GM12874 (cell line): ENCODE measurements around the gene OR56A4.

Experiments
- TF ChIP-seq, protein P1 (sequence below): IDR thresholded peaks from 2 replicates; pipeline ENCODE4 v1.5.1; 2011; ENCODE audit warnings: low read depth, mild to moderate bottlenecking, control low read depth, low read length, moderate library complexity; ENCODE audit not compliant: insufficient read depth

The OR56A4 gene

DNA sequence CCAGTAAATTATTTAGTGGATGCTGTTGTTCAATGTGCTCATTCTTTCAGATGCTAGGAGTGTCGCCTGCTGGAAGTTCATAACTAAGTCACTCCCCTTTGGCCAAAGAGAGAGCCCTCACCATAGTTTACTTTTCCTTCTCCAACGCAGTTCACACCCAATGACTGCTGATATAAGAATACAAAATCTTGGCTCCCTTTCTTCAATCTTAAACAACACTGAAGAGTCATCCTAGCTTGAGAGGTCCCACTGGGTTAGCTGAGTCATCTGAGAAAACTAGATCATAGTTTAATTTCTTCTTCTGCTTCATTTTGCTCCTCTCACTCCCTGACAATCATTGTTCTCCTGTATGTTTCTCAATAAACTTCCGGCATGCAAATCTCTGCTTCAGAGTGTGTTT is 14.6 kb downstream of the OR56A4 start:
- TF ChIP-seq, protein P1, sequence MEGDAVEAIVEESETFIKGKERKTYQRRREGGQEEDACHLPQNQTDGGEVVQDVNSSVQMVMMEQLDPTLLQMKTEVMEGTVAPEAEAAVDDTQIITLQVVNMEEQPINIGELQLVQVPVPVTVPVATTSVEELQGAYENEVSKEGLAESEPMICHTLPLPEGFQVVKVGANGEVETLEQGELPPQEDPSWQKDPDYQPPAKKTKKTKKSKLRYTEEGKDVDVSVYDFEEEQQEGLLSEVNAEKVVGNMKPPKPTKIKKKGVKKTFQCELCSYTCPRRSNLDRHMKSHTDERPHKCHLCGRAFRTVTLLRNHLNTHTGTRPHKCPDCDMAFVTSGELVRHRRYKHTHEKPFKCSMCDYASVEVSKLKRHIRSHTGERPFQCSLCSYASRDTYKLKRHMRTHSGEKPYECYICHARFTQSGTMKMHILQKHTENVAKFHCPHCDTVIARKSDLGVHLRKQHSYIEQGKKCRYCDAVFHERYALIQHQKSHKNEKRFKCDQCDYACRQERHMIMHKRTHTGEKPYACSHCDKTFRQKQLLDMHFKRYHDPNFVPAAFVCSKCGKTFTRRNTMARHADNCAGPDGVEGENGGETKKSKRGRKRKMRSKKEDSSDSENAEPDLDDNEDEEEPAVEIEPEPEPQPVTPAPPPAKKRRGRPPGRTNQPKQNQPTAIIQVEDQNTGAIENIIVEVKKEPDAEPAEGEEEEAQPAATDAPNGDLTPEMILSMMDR, result no peak

DNA sequence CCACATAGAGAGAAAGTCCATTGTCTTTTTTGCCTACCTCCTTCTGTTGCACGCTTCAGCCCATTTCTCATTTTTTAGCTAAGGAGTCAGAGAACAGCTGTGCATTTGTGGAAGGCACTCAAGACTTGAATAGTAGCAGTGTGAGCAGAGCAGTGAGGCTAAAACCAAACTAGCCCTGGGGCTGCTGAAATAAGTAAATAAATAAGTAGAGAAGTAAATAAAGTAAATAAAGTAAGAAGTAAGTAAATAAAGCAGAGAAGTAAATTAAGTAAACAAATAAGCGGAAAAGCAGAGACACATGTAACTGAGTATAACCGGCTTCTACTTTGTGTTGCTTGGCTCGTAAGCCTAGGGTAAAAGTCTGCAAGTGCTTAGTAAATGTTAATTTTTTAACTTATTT is 17.5 kb downstream of the OR56A4 start:
- TF ChIP-seq, protein P1, result no peak

DNA sequence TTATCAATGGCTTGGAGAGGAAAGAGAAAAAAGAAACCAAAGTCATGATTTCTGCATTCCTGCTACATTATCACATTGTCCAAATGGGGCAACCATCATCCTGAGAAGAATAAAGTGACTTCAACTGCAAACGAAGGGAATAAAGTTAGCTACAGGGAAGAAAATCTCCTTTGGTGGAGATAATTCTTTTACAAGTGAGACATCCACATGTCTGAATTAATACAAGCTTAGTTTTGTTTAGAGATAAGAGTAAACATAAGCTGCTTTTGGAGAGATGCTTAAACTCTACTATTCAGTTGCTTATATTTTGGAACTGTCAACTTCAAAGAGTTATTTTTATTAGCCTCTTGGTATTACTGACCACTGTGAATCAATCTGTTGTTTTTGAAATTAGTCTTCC is 19.9 kb downstream of the OR56A4 start, which contains the start of gene OR52L1:
Gene OR52L1, minus strand, starts transcription at position 101 of the 400 bp plus-strand sequence. Its CDS starts 55 bp downstream, at position 46.
- TF ChIP-seq, protein P1, result no peak

DNA sequence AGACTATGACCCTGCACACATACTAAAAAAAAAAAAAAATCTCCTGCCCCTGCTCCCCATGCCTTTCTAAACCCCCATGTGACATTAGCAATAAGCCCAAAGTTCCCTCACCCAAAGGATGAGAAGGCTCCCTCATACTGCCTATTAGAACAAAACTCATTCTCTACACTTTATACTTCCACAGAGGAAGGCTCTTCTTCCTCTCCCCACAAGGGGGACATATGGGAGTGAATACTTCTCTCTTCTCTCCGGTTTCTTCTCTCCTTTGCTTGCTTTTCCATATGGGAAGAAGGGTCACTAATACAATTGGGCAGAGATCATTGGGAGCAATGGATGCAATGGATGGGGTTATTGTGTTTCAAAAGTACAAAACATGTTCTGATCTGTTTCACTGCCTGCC is 23.3 kb downstream of the OR56A4 start:
- TF ChIP-seq, protein P1, result no peak

DNA sequence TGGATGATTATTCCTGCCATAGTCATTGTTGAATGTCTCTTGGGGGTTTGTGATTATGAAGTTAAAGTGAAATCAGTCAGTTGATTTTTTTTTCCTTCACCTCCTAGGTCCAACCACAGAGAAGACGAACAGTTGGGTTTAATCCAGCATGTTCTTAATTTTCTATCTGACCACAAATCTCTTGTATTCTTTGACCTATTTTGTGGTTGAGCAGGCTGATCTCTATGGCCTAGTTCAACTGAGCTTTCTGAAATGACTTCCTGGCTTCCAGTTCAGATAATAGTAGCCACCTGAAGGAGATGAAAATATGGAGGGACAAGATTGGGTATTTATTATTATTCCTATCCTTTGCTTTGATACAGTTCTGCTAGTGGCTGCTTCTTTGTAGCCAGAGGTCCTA is 33.2 kb downstream of the OR56A4 start:
- TF ChIP-seq, protein P1, result no peak

DNA sequence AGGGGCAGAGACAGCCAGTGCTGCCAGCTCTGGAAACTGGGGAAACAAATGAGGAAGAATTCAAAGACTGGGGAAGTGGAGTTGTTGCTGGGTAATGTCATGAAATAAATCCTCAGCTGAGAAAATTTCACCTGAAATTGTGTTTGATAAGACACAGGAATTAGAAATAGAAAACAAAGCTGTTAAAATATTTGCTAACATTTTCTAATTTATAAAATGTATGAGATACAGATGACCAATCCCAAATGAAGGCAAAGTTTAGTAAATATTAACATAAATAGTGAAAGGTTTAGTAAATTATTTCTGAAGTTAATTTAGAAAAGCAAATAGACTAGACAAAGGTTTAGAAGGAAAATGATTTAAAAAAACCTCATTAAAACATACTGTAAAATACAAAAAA is 38.4 kb downstream of the OR56A4 start, which contains the start of gene OR56A5:
Gene OR56A5, minus strand, starts transcription at position 101 of the 400 bp plus-strand sequence. Its CDS starts 0 bp downstream, at position 101.
- TF ChIP-seq, protein P1, result no peak

DNA sequence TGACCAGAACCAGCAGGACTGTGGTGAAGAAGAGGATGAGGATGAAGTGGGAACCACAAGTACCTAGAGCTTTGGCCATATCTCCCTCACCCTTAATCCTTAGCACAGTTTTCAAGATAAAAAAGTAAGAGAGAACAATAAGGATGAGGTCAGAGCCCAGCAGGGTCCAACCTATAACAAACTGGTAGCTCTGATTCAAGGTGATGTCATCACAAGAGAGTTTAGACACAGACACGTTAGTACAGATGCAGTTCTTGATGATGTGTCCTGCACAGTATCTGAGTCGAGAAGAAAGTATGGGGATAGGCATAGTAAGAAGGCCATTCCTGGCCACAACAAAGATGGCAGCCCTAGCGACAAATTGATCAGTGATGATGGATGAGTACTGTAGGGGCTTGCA is 39.0 kb downstream of the OR56A4 start:
- TF ChIP-seq, protein P1, result no peak

DNA sequence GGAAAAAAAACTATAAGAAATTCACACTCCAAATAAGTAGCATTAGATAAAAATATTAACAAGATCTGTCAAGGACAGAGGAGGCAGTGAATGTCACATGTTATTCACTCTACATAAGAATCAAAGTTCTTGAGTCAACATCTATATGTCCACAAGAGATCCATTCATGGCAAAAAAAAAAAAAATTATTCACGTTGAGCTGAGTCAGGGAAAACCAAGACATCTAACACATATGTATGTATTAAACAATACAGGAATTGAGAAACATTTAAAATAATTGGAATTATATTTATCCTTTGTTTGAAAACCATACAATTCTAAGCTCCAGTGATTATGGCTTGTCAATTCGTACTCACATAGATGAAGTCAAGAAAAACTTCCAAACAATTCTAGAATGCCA is 39.8 kb downstream of the OR56A4 start:
- TF ChIP-seq, protein P1, result no peak
